Esophagus muscularis mucosa (tissue), 3 donors: ENCODE data around the gene CD274.

ENCODE experiments used
- POLR2A ChIP-seq: fragments of 450-650 bp; IDR thresholded peaks from one replicate; pipeline ENCODE4 v1.6.1; 2017; ENCODE audit warnings: antibody characterized with exemption, moderate library complexity, mild to moderate bottlenecking, low read depth
- POLR2AphosphoS5 ChIP-seq, 2 donors: sonication (generic); formaldehyde crosslinking; IDR thresholded peaks; one replicate each; pipeline ENCODE4 v1.6.1; 2017; ENCODE audit warnings: antibody characterized with exemption in 2 of 2
- TF ChIP-seq, protein P1 (sequence below), 3 experiments: fragments of 200-600 bp in 2 of 3; fragments of 450-650 bp in 1 of 3; sonication (generic) in 2 of 3; IDR thresholded peaks; one replicate each; pipeline ENCODE4 v1.5.1; 2017 to 2019; ENCODE audit warnings: antibody characterized with exemption in 3 of 3, mild to moderate bottlenecking in 2 of 3, moderate library complexity in 1 of 3

DNA sequence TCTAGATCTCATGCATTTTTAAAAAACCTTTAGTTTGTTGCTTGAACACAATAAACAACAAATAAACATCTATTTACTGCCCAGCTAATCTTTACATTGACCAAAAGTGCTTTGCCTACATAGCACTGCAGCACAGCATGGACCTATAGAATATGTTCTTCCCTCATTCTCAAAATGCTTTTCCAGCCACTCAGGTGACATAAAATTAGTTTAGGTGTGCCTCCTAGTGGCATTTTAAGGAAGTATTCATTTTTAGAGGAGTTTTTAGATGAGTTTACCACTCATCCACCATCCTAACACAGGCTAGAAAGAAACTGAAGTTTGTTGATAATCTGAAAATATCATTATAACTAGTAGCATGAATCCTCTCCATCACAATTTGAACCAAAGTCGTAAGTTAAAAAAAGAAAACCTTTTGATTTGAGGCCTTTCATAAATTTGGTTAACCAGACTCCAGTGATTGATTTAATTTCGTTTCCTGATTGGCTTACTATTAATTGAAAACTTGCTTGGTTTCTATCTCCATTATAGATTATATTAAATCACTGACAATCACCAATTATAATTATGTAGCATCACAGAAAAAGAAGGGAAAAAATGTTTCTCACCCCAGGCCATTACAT, 25.2 kb upstream of the CD274 start:
- TF ChIP-seq, protein P1, sequence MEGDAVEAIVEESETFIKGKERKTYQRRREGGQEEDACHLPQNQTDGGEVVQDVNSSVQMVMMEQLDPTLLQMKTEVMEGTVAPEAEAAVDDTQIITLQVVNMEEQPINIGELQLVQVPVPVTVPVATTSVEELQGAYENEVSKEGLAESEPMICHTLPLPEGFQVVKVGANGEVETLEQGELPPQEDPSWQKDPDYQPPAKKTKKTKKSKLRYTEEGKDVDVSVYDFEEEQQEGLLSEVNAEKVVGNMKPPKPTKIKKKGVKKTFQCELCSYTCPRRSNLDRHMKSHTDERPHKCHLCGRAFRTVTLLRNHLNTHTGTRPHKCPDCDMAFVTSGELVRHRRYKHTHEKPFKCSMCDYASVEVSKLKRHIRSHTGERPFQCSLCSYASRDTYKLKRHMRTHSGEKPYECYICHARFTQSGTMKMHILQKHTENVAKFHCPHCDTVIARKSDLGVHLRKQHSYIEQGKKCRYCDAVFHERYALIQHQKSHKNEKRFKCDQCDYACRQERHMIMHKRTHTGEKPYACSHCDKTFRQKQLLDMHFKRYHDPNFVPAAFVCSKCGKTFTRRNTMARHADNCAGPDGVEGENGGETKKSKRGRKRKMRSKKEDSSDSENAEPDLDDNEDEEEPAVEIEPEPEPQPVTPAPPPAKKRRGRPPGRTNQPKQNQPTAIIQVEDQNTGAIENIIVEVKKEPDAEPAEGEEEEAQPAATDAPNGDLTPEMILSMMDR (IDR thresholded peaks at IDR 0.05): peak in 2 of 3 experiments; percentile 16 to 38
- no peak for TF ChIP-seq POLR2A
- TF ChIP-seq POLR2AphosphoS5 (IDR thresholded peaks at IDR 0.05): no peak
